Prostate gland (tissue), 2 donors: ENCODE results near the gene GNS.

ENCODE experiments used
- POLR2AphosphoS5 ChIP-seq: sonication (generic); formaldehyde crosslinking; IDR thresholded peaks from one replicate; pipeline ENCODE4 v1.6.1; 2017; ENCODE audit warnings: antibody characterized with exemption
- TF ChIP-seq, protein P1 (sequence below), 4 experiments: fragments of 200-600 bp in 2 of 4; fragments of 450-650 bp in 2 of 4; sonication (generic) in 2 of 4; IDR thresholded peaks; 1 replicate in 3 of 4; 2 replicates in 1 of 4; pipeline ENCODE4 v1.5.1; 2016 to 2019; ENCODE audit warnings: antibody characterized with exemption in 4 of 4, mild to moderate bottlenecking in 2 of 4, moderate library complexity in 2 of 4

DNA sequence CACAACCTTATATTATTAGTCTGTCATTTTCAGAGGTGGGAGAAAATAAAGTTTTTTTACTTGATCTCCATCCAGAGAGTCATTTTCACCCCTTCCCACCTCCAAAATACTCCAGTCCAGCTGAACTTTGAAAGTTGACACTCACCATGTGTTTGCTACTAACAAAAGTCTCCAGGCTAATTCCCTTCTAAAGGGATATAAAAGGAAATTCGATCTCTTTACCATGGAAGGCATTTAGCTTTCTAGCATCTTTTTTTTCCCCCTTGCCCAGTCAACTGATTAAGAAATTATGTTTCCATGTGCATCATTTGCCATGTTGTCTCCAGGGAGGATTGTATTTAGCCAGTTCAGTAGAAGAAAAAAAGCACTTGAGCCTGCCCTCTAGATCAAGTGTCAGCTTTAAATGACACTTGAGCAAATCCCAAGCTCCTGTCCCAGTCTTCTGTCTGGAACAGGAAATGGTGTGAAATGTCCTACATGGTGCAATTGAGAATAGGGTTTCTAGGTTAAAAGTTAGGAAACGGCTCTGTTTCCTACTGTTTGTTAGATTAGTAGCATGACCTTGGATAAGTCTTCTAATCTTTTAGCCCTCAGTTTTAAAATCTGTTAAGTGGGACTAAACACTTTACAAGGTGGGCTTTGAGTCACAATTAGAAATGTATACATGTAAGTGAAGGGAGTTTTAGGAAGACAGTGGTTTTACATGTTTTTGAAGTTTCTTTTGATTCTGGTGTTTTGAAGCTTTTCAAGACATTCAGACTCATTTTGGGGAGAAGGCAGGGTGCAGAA lies 67.2 kb downstream of the GNS start:
- TF ChIP-seq, protein P1, sequence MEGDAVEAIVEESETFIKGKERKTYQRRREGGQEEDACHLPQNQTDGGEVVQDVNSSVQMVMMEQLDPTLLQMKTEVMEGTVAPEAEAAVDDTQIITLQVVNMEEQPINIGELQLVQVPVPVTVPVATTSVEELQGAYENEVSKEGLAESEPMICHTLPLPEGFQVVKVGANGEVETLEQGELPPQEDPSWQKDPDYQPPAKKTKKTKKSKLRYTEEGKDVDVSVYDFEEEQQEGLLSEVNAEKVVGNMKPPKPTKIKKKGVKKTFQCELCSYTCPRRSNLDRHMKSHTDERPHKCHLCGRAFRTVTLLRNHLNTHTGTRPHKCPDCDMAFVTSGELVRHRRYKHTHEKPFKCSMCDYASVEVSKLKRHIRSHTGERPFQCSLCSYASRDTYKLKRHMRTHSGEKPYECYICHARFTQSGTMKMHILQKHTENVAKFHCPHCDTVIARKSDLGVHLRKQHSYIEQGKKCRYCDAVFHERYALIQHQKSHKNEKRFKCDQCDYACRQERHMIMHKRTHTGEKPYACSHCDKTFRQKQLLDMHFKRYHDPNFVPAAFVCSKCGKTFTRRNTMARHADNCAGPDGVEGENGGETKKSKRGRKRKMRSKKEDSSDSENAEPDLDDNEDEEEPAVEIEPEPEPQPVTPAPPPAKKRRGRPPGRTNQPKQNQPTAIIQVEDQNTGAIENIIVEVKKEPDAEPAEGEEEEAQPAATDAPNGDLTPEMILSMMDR (IDR thresholded peaks at IDR 0.05): no peak
- TF ChIP-seq POLR2AphosphoS5: no peak
